ENCODE measurements around the gene CHST8. TPM values are rescaled to one million over a fixed set of nuclear protein-coding genes. Genes with fewer than 3 reads are reported as not detected.

Gene CHST8
- polyA plus RNA-seq, 2 of the 4 experiments (the other 2 are of a cell fraction): not detected

DNA sequence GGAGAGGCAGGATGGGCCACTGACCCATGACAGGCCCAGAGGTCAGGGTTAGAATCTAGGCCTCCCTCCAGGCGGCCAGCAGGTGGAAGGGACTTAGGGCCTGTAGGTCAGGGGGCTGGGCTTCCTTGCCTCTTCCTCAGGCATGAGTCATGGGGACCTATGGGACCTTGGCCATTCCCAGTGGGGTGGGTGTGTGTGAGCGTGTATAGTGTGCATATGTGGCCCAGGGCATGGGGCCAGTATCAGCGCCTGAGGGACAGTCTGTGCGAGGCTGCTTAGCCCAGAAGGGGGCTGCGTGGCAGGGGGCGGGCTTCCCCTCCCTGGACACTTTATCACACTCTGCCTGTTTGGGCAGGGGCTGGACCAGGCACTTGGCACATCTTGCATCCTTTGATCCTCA is 188.2 kb downstream of the CHST8 start:
- no peak for FAIRE-seq
- ChIA-PET CTCF (interaction anchor here (1.0 to 7.7 kb wide), 4 partner anchors 9 to 74 kb away, joined by 3 to 66 read pairs (median 11); no protein-coding TSS in a partner anchor), POLR2A (no interaction called here)

DNA sequence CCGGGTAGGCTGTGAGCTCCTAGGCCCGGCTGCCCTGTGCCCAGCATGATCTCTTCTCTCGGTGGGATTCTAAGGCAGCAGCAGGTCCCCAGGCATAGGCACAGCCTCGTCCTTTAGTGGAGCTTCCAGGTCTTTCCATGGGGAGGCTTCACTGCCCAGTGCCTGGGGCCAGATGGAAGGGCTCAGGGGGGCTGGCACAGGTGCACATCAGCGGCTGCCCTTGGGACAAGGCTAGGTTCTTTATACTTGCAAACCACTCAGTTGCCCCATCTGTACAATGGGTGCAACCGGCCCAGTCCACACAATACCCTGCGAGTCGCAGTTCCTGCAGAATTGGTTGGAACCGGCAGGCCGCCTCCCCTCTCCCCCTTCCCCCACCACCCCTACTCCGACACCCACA is 189.1 kb downstream of the CHST8 start:
- ChIA-PET CTCF (interaction anchor here (0.6 to 7.7 kb wide), 6 partner anchors 8 to 276 kb away, joined by 3 to 66 read pairs (median 4); no protein-coding TSS in a partner anchor), POLR2A (interaction anchor here (0.7 kb wide), 1 partner anchor 445 kb away, joined by 3 read pairs; no protein-coding TSS in a partner anchor)
- WGBS (ENCODE audit: missing lambda C conversion rate): 89% methylated on average over 10 of the region's 11 CpGs
- no peak overlapping the region for H3K27ac ChIP-seq
- no peak for FAIRE-seq
- ATAC-seq: no peak
- H3K4me1 ChIP-seq: peaks cover 38% of the 10 kb centered on the region
- H3K4me3 ChIP-seq: no peak overlapping the region
- no peak overlapping the region for H3K4me2 ChIP-seq
- no peak for DNase-seq (ENCODE audit: low read depth in 1 of 2, low spot score in 1 of 2)
- no peaks in the 10 kb centered on the region for H3K9me3 ChIP-seq
- TF ChIP-seq JUNB (IDR thresholded peaks at IDR 0.05): no peak
- TF ChIP-seq FOSL2 (IDR thresholded peaks at IDR 0.05): no peak
- no peak for TF ChIP-seq FOSL2 (CRISPR knock-in tag; IDR thresholded peaks at IDR 0.05)
- no peak for TF ChIP-seq EHF (CRISPR knock-in tag; IDR thresholded peaks at IDR 0.05)
- TF ChIP-seq RCOR1 (IDR thresholded peaks at IDR 0.05; ENCODE audit: low read depth, low read length): no peak
- no peak for TF ChIP-seq ZNF302 (CRISPR knock-in tag; IDR thresholded peaks at IDR 0.05)
- TF ChIP-seq GATA3 (IDR thresholded peaks at IDR 0.05; ENCODE audit: borderline replicate concordance): no peak

More for the DNA sequence above, 188.2 kb downstream of the CHST8 start:
- DNase-seq (ENCODE audit: low read depth in 1 of 2, low spot score in 1 of 2): peak in 1 of 2 experiments; percentile 58
- peaks cover 44% of the 10 kb centered on the region for H3K4me1 ChIP-seq
- H3K27ac ChIP-seq: peak overlapping the region in 1 of 2 experiments; percentile 21; a peak in 1 of 6 replicates
- ATAC-seq: peak in 1 of 2 experiments; percentile 32; a peak in 3 of 6 replicates
- no peak overlapping the region for H3K4me3 ChIP-seq
- H3K9me3 ChIP-seq: no peaks in the 10 kb centered on the region
- TF ChIP-seq FOSL2 (IDR thresholded peaks at IDR 0.05) (no peak), FOSL2 (CRISPR knock-in tag; IDR thresholded peaks at IDR 0.05) (peak; percentile 51; the same call in 1 of the 2 replicates), ESRRA (IDR thresholded peaks at IDR 0.05; ENCODE audit: borderline replicate concordance, low read length) (no peak), MAFK (IDR thresholded peaks at IDR 0.05; ENCODE audit: partially characterized antibody) (no peak), JUN (IDR thresholded peaks at IDR 0.05) (no peak), MYC (IDR thresholded peaks at IDR 0.05; ENCODE audit: borderline replicate concordance, low read length) (no peak), NFE2L2 (conservative IDR thresholded peaks at IDR 0.05; ENCODE audit: low read length) (no peak), RNF2 (IDR thresholded peaks at IDR 0.05; ENCODE audit: borderline replicate concordance, low read depth) (no peak)
- 0 out of 3 replicates have a peak overlapping the region, but pooled peaks have one; percentile 5 for H3K4me2 ChIP-seq
- 78% methylated on average over 6 of the region's 6 CpGs for WGBS (ENCODE audit: missing lambda C conversion rate)

DNA sequence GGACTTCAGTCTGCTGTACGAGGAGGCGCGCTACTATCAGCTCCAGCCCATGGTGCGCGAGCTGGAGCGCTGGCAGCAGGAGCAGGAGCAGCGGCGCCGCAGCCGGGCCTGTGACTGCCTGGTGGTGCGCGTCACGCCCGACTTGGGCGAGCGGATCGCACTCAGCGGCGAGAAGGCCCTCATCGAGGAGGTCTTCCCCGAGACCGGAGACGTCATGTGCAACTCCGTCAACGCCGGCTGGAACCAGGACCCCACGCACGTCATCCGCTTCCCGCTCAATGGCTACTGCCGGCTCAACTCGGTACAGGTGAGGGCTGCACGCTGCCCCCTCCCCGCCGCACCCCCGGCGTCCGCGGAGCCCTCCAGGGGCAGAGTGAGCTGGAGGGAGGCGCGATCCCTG is 189.5 kb downstream of the CHST8 start:
- ATAC-seq (no peak), FAIRE-seq (no peak), DNase-seq (ENCODE audit: low read depth in 1 of 2, low spot score in 1 of 2) (no peak)
- Histone ChIP-seq H3K27ac (no peak overlapping the region), H3K4me1 (peaks cover 37% of the 10 kb centered on the region), H3K4me2 (no peak overlapping the region), H3K4me3 (no peak overlapping the region), H3K9me3 (no peaks in the 10 kb centered on the region)
- 96% methylated on average over 41 of the region's 41 CpGs for WGBS (ENCODE audit: missing lambda C conversion rate)
- TF ChIP-seq GATA3 (IDR thresholded peaks at IDR 0.05; ENCODE audit: borderline replicate concordance): no peak
- no peak for TF ChIP-seq NR3C1 (IDR thresholded peaks at IDR 0.05)
- no peak for TF ChIP-seq CBX8 (IDR thresholded peaks at IDR 0.05)
- no peak for TF ChIP-seq RAD21 (conservative IDR thresholded peaks at IDR 0.05 in 1 of 2, IDR thresholded peaks at IDR 0.05 in 1 of 2)
- no peak for TF ChIP-seq FOSL2 (IDR thresholded peaks at IDR 0.05)
- TF ChIP-seq FOSL2 (CRISPR knock-in tag; IDR thresholded peaks at IDR 0.05): no peak
- TF ChIP-seq EHF (CRISPR knock-in tag; IDR thresholded peaks at IDR 0.05): no peak
- TF ChIP-seq ZFP36 (IDR thresholded peaks at IDR 0.05; ENCODE audit: borderline replicate concordance, partially characterized antibody): no peak
- no peak for TF ChIP-seq FOSB (CRISPR knock-in tag; IDR thresholded peaks at IDR 0.05)
- TF ChIP-seq, protein P1, sequence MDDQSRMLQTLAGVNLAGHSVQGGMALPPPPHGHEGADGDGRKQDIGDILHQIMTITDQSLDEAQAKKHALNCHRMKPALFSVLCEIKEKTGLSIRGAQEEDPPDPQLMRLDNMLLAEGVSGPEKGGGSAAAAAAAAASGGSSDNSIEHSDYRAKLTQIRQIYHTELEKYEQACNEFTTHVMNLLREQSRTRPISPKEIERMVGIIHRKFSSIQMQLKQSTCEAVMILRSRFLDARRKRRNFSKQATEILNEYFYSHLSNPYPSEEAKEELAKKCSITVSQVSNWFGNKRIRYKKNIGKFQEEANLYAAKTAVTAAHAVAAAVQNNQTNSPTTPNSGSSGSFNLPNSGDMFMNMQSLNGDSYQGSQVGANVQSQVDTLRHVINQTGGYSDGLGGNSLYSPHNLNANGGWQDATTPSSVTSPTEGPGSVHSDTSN (IDR thresholded peaks at IDR 0.05): no peak
- TF ChIP-seq JUNB (IDR thresholded peaks at IDR 0.05): no peak
- TF ChIP-seq NFE2L2 (conservative IDR thresholded peaks at IDR 0.05; ENCODE audit: low read length): no peak
- TF ChIP-seq, protein P2, sequence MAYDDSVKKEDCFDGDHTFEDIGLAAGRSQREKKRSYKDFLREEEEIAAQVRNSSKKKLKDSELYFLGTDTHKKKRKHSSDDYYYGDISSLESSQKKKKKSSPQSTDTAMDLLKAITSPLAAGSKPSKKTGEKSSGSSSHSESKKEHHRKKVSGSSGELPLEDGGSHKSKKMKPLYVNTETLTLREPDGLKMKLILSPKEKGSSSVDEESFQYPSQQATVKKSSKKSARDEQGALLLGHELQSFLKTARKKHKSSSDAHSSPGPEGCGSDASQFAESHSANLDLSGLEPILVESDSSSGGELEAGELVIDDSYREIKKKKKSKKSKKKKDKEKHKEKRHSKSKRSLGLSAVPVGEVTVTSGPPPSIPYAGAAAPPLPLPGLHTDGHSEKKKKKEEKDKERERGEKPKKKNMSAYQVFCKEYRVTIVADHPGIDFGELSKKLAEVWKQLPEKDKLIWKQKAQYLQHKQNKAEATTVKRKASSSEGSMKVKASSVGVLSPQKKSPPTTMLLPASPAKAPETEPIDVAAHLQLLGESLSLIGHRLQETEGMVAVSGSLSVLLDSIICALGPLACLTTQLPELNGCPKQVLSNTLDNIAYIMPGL (CRISPR knock-in tag; IDR thresholded peaks at IDR 0.05; ENCODE audit: borderline replicate concordance): no peak
- no peak for TF ChIP-seq POLR2A (IDR thresholded peaks at IDR 0.05; ENCODE audit: low read length)
- no peak for TF ChIP-seq HOXA7 (CRISPR knock-in tag; IDR thresholded peaks at IDR 0.05)
- no peak for TF ChIP-seq MAZ (IDR thresholded peaks at IDR 0.05; ENCODE audit: borderline replicate concordance, low read depth, low read length)
- ChIA-PET POLR2A (no interaction called here), CTCF (interaction anchor here (0.6 to 7.7 kb wide), 8 partner anchors 8 to 277 kb away, joined by 3 to 66 read pairs (median 3); no protein-coding TSS in a partner anchor)
